ENCODE measurements around the gene ME1.

GRCh38 chr6:83463886-83464285, 33.0 kb upstream of the ME1 start:
- TF ChIP-seq CTCF (IDR thresholded peaks at IDR 0.05; ENCODE audit: low read depth, low read length, poor library complexity, severe bottlenecking) (no peak), EZH2phosphoT487 (IDR thresholded peaks at IDR 0.05; ENCODE audit: borderline replicate concordance, low read length) (no peak)

All from DOHH2 (cell line).